Prostate gland (tissue), 2 donors: Measurements from ENCODE around the gene GALNT11. TPM values are rescaled to one million over a fixed set of nuclear protein-coding genes. Genes with fewer than 3 reads are reported as not detected.

Experiments used
- DNase-seq: peaks from one replicate; pipeline ENCODE4 v3.0.0-alpha.2; 2019; ENCODE audit warnings: low spot score
- H3K27ac ChIP-seq, 2 donors: fragments of 200-600 bp; sonication (generic); 2 replicates each; pipeline ENCODE4 v1.5.1; 2017 to 2019
- H3K27me3 ChIP-seq: fragments of 200-600 bp; sonication (generic); replicated peaks from 2 replicates; pipeline ENCODE4 v1.5.1; 2019; ENCODE audit not compliant: insufficient read depth
- H3K36me3 ChIP-seq, 2 donors: fragments of 200-600 bp; sonication (generic); 1 replicate in 1 of 2; 2 replicates in 1 of 2; pipeline versions ENCODE4 v1.5.1 to v1.8.1; 2017 to 2019
- H3K4me1 ChIP-seq: fragments of 200-600 bp; sonication (generic); replicated peaks from 2 replicates; pipeline ENCODE4 v1.5.1; 2019
- H3K4me3 ChIP-seq, 2 donors: fragments of 200-600 bp; sonication (generic); 2 replicates each; pipeline ENCODE4 v1.5.1; 2017 to 2019
- H3K9me3 ChIP-seq: fragments of 200-600 bp; sonication (generic); 2 replicates; pipeline ENCODE4 v1.5.1; 2017
- POLR2A ChIP-seq: fragments of 450-650 bp; IDR thresholded peaks from one replicate; pipeline ENCODE4 v1.6.1; 2016; ENCODE audit warnings: antibody characterized with exemption, mild to moderate bottlenecking
- POLR2AphosphoS5 ChIP-seq: sonication (generic); formaldehyde crosslinking; IDR thresholded peaks from one replicate; pipeline ENCODE4 v1.6.1; 2017; ENCODE audit warnings: antibody characterized with exemption
- WGBS: methylation state at CpG from one replicate; pipeline ENCODE4 v1.1.5; 2018; 5-methylcytosine and 5-hydroxymethylcytosine counted together
- intact Hi-C: fragments of 100-400 bp; cut with DNase I; formaldehyde crosslinking; loops from one replicate; pipeline ENCODE4 v1.14.2; 2022
- small RNA-seq, 2 donors: library from RNA; depleted of rRNA; stranded (forward); fragments of <200 nt; gene quantifications; one replicate each; pipeline ENCODE3, GENCODE V24; 2016
- total RNA-seq, 2 donors: library from RNA; depleted of rRNA; stranded (reverse); fragments of >200 nt; gene quantifications; one replicate each; pipeline ENCODE4 v1.1.0, GENCODE V29; 2016
- TF ChIP-seq, protein P1 (sequence below), 4 experiments: fragments of 200-600 bp in 2 of 4; fragments of 450-650 bp in 2 of 4; sonication (generic) in 2 of 4; IDR thresholded peaks; 1 replicate in 3 of 4; 2 replicates in 1 of 4; pipeline ENCODE4 v1.5.1; 2016 to 2019; ENCODE audit warnings: antibody characterized with exemption in 4 of 4, mild to moderate bottlenecking in 2 of 4, moderate library complexity in 2 of 4

The GALNT11 gene
- total RNA-seq, 2 donors from 2014 or later: 50.3 to 76.2 TPM

DNA sequence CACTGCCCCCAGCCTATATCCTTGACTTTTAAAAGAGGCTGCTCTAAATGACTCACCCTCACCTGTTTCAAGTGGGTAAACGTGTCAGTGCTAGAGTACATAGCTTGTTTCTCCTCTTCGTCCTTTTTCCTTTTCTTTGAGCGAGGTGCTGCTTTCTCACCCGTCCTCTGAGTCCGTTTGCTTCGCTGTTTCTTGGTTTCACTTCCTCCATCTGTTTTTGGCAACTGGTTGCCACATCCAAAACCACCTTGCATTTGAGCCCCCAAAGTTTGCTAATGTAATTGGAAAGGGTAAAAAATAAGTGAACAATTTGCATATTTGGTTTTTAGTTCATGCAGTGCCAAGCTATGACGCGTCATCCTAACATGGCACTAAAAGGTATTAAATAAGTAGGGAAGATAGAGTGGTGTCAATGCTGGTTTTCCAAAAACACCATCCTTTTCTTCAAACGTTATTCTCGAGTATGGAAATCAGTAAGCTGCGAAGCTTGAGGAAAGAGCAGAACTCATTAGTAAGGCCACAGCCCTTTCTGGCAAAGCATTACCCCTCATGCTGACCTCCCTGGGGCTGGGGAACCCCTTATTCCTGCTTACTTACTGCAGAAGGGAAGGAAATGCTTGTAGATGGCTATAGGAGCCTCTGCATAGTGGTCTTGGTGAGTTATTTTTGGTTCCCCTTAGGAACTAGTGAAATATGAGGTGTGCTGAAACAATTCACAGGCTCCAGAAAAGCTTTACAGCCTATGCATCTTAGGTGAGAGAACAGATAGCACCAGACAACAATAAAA lies 133.5 kb downstream of the GALNT11 start:
- Histone ChIP-seq H3K36me3 (peaks cover 5 to 7% of the 10 kb centered on the region in 2 donors), H3K27me3 (no peaks in the 10 kb centered on the region), H3K4me3 (no peak overlapping the region), H3K9me3 (no peaks in the 10 kb centered on the region), H3K27ac (no peak overlapping the region), H3K4me1 (no peaks in the 10 kb centered on the region)
- intact Hi-C loops: no loop called here
- 86% methylated on average over 11 of the region's 11 CpGs for WGBS
- no peak for DNase-seq
- TF ChIP-seq POLR2AphosphoS5 (no peak), POLR2A (no peak)
- TF ChIP-seq, protein P1, sequence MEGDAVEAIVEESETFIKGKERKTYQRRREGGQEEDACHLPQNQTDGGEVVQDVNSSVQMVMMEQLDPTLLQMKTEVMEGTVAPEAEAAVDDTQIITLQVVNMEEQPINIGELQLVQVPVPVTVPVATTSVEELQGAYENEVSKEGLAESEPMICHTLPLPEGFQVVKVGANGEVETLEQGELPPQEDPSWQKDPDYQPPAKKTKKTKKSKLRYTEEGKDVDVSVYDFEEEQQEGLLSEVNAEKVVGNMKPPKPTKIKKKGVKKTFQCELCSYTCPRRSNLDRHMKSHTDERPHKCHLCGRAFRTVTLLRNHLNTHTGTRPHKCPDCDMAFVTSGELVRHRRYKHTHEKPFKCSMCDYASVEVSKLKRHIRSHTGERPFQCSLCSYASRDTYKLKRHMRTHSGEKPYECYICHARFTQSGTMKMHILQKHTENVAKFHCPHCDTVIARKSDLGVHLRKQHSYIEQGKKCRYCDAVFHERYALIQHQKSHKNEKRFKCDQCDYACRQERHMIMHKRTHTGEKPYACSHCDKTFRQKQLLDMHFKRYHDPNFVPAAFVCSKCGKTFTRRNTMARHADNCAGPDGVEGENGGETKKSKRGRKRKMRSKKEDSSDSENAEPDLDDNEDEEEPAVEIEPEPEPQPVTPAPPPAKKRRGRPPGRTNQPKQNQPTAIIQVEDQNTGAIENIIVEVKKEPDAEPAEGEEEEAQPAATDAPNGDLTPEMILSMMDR (IDR thresholded peaks at IDR 0.05): no peak

DNA sequence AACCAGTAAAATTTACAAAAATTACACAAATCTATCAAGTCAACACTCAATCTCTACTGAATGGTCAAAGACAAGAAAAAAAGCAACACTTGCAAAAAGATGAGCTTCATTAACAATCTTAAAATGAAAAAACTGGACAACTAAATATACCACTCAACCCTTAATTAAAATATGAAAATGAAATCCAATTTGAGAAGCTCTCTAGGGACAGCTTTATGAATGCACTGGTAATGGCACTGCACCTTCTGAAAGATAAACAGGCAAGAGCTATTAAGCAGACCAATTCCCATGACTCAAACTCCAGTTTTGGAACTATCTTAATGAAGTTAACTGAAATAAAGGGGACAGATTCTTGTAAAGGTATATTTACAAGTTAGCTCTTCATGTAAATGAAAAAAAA lies 135.7 kb downstream of the GALNT11 start:
- Histone ChIP-seq H3K27ac (no peak overlapping the region), H3K36me3 (peaks cover 2 to 7% of the 10 kb centered on the region in 2 donors), H3K27me3 (no peaks in the 10 kb centered on the region), H3K4me1 (no peaks in the 10 kb centered on the region), H3K4me3 (no peak overlapping the region), H3K9me3 (no peaks in the 10 kb centered on the region)
- TF ChIP-seq, protein P1 (IDR thresholded peaks at IDR 0.05): no peak
- TF ChIP-seq POLR2A: no peak
- TF ChIP-seq POLR2AphosphoS5: no peak
- no peak for DNase-seq
- intact Hi-C loops: no loop called here

DNA sequence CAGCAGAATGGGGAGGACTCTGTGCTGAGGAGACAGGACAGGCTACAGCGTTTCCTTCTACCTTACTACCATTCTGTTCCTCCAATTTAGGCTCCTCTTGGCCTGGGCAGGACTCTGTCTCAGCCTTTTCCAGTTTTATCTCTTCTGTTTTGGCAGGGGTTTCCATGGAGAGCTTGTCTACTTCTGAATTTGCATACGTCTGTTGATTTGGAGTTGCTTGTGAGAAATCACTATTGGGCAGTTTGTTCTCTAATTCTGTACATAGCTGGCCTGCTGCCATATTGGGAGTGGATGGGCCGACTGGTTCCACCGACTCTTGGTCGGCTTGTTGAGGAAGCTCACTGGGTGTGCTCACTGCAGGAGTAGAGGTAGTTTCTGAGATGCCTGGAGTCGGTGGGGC lies 136.8 kb downstream of the GALNT11 start:
- H3K4me1 ChIP-seq: no peaks in the 10 kb centered on the region
- intact Hi-C loops: no loop called here
- DNase-seq: peak; percentile 51
- peaks cover 2 to 7% of the 10 kb centered on the region in 2 donors for H3K36me3 ChIP-seq
- no peaks in the 10 kb centered on the region for H3K9me3 ChIP-seq
- no peaks in the 10 kb centered on the region for H3K27me3 ChIP-seq
- 77% methylated on average over 6 of the region's 6 CpGs for WGBS
- no peak overlapping the region for H3K4me3 ChIP-seq
- no peak overlapping the region for H3K27ac ChIP-seq
- TF ChIP-seq, protein P1 (IDR thresholded peaks at IDR 0.05): no peak
- TF ChIP-seq POLR2A (no peak), POLR2AphosphoS5 (peak; percentile 25)

Small RNAs within 50 kb of the gene (small RNA-seq; reads per million reads assigned to genes)
- 0 reads per million in 2 donors for gene RF00017

Other genes starting within 250 kb of the GALNT11 start
- 10 to 100 TPM; 31.6 to 38.1 TPM for gene PRKAG2, start 148.6 kb upstream of the GALNT11 start, total RNA-seq
- 1 to 10 TPM in 1 of 2 donors, not detected in 1; 9.3 TPM for gene GALNTL5, start 69.2 kb upstream of the GALNT11 start, total RNA-seq